ENCODE measurements around the gene PIEZO1.
"Not testable (repeated sequence)": the region's sequence is repeated elsewhere in the genome, so short reads cannot be mapped to it uniquely, and the experiment has no call there.

PIEZO1 gene

DNA sequence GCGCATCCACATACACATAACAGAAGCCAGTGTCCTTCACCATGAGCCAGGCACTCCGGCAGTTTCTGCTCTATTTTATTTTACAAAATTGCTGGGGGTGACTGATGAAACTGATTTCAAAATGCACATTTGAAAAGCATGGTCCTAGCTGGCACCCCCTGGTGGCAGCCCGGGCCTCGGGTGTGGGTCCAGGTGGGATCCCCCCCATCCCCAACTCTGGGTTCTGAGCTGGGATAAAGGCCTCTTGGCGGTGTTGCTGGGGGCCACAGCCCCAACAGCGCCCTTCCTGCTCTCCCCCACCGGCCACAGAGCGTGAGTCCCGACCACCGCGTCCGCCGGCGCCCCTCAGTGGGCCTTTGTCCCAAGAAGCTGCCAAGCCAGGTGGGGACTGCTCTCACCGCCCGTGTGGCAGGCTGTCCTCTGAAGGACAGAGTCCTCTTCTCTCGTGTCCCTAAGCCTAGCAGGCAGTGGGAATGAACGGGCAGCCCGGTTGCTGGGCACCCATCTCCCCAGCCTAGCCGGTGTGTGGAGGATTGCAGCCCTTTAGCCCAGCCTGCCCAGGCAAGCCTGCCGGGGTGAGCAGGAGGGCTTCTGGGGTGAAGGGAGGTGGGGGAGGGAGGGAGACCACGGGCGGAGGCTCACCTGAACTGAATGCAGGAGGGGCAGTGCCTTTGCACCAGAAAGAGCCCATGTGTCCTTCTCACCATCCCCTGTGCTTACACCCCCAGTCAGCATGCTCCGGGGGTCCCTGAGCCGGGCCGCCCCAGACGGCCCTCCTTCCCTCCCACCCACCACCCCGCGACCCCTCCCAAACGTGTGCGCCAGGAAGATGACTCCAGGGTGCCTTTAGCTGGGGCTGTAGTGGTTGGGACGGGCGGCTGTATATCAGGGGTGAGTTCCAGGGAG, 99.6 kb downstream of the PIEZO1 start:
- peak; percentile 82 for DNase-seq

DNA sequence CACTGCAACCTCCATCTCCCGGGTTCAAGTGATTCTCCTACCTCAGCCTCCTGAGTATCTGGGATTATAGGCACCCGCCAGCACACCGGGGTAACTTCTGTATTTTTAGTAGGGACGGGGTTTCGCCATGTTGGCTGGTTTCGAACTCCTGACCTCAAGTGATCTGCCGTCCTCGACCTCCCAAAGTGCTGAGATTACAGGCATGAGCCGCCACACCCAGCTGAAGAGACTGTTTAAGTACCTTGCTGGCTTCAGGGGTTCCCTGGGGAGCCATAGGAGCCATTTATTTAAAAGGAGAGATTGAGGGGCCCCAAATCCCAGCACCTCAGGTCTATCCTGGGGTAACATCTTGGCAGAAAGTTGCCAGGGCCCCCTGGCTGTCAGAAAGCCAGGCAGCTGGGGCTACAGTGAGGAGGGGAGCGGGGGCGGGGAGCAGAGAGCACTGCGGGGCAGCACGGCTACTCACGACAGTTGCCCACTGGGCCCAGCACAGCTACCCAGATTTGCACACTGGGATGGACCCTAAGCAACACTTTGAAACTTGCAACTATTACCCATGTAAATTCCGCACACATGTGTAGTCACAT, 100.4 kb downstream of the PIEZO1 start:
- no peak for DNase-seq

DNA sequence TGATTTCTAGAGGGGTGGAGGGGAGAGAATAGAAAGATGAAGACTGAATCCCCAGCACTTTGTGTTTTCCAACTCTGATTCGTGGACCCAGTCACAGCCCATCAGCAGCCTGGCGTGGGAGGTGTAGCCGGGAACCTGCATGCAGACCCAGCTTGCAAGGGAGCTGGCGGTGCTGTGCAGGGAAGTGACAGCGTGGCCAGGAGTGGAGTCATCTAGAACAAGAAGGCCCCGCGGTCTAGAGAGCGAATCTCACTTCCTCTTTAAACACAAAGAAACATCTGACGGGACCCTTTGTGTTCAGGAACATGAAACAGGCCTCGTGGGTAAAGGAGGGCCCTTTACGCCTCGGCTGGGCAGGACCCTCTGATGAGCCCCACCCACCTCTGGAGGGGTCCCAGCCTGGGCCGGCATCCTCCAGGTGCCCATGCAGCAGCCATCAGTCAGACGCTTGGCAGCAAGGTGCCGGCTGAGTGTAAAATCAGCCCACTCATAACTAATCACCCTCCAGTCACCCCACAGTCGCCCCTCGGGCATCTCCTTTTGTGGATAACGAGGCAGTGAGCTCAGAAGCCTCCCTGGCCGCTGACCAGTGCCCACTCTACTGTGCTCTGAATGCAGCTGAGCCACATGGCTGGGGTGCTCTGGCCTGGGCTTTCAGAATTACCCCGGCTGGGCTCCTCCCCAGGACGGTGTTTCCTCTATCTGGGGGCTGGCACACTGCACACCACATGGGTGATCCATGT, 103.1 kb downstream of the PIEZO1 start:
- DNase-seq = peak; percentile 86

DNA sequence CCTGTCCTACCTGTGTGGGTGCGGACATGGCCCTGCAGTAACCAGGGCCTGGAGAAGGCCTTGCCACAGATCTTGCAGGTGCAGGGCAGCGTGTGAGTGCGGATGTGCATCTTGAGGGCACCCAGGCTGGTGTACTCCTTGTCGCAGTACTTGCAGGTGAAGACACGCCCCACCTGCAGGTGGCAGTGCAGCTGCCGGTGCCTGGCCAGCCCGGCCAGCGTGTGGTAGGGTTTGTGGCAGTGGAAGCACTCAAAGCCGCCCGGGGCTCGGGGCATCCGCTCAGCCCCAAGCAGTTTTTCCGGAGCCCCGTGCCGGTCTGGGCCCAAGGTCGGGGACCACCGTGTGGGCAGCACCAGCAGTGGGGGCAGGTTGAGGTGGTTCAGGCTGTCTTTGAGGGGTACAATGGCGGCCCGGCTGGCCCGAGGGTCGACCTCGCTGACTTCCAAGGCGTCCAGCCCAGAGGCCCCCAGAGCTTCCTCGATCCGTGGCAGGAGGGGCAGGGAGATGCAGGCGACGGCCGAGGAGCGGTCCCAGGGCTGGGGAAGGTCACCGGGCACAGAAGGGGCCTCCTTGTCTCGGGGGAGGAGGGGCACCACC, 103.8 kb downstream of the PIEZO1 start:
- peak; percentile 73 for DNase-seq

DNA sequence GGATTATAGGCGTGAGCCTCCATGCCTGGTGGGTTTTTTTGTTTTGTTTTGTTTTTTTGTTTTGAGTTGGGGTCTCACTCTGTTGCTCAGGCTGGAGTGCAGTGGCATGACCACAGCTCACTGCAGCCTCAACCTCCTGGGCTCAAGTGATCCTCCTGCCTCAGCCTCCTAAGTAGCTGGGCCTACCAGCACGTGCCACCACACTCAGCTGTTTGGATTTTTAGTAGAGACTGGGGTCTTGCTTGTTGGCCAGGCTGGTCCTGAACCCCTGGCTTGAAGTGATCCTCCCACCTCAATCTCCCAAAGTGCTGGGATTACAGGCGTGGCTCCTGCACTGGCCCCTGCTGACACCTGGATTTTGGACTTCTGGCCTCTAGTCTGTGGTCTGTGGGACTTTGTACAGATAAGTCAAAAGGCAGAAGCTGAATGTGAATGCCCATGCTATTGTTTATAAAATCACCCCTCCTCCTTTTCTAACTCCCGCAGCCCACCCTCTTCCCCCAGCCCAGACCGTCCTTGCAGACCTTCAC, 104.4 kb downstream of the PIEZO1 start:
- no peak for DNase-seq

GRCh38 chr16:88678224-88678979, 106.6 kb downstream of the PIEZO1 start:
- DNase-seq = no peak

DNA sequence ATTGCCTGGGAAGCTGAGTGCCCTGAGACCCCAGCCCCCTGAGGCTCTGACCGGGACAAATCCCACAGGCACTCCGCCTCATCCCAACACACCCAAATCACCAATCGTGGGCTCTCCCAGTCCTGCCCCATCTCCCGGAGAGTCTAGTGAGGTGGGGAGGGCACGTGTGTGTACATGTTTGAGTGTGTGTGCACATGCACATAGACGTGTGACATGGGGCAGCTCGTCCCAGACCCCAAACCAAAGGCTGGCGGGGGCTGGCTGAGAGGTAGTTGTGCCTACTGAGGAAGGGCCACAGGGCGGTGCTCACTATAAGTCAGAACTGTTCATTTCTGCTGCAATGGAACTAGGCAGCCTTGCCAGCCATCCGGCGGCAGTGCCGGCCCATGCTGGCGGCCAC, 107.3 kb downstream of the PIEZO1 start:
- no peak for DNase-seq

DNA sequence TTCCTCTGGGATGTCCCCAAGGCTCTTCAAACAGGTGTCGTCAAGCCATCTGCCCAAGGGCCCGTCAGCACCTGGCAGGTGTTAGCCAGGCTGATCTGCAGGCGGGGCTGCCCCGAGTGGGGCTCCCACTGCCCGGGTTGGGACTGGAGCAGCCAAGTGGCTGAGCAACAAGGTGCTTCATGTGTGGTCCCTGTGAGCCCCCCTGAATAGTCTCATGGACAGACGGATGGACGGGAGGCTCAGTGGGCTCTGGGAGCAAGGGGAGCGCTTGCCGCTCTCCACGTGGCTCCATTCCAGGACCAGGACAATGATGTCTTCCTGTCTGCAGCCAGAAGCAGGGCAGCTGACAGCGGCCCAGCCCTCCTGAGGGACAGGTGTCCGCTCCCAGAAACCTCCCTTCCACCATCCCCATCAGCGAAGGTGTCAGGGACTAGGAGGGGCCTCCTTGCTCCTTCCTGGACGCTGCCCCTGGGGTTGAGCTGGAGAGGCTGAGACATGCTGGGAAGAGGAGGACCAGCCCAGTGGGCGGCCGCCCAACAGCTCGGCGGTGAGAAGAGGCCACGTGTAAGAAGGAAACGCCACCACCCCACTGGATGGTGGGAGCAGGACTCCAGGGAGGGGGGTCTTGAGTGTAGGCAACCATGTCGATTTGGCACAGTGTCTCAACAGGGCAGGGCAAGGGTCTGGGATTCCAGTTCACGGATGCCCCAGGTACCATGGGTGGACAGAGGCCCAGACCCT, 108.3 kb downstream of the PIEZO1 start:
- no peak for DNase-seq

DNA sequence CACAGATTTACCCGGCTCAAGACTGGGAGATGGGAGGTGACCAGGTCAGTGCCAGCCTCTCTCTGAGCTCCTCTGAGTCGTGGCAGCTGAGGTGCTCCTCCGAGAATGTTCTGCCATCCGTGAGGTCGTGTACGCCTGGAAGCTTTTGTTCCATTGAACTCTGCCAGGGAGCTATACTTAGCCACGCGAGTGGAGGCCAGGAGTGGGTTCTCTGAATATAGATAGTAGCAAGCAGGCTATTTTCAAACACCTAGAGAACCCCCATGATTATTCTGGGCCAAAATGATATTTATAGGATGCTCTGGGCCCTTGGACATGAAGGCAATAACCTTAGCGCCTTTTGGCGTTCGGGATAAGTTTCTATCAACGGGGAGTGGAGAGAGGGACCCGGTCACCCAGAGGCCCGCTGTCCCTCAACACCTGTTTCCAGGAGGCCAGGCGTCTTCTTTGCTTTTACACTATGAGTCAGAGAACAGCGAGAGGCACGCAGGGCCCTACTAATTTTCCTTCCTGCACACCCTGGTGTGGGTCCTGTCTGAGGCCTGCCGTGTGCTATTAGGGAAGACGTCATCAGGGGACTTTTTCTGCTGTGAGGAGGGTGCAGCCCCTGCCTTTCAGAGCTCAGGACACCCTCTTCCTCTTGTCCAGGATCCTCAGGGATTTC, 111.2 kb downstream of the PIEZO1 start:
- DNase-seq = no peak

DNA sequence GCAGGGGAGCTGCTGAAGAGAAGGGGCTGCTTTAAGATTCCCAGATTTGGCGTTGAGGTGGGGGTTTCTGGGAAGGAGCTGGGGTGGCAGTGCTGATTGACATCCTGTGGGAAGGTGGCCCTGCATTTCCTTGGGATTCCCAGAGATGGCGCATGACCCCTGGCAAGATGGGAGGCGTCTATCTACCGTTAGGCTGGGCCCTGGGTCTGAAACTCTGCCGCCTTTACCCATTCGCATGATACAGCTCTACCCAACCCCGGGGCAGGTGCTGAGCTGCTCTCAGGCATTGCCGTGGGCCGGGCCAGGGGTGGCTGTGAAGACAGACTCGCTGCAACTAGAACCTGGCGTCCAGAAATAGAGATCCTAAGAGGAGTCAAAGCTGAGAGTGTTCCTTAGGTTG, 112.2 kb downstream of the PIEZO1 start:
- DNase-seq = no peak

GRCh38 chr16:88671806-88672205, 113.2 kb downstream of the PIEZO1 start:
- DNase-seq = no peak

GRCh38 chr16:88669980-88670379, 115.0 kb downstream of the PIEZO1 start:
- DNase-seq = no peak

DNA sequence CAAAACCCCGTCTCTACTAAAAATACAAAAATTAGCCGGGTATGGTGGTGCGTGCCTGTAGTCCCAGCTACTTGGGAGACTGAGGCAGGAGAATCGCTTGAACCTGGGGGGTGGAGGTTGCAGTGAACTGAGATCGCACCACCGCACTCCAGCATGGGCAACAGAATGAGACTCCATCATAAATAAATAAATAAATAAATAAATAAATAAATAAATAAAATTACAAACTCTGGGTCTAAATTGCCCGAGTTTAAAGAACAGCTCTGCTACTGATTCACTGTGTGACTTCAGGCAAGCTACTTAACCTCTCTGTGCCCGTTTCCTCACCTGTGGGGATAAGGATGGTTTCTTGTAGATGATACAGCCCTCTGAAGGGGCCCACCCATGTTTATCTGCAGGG, 115.5 kb downstream of the PIEZO1 start:
- not testable (repeated sequence) for DNase-seq

- DNase-seq = no peak
These were observed 117.6 kb downstream of the PIEZO1 start for GRCh38 chr16:88667461-88667860.

GRCh38 chr16:88665570-88665969, 119.5 kb downstream of the PIEZO1 start:
- no peak for DNase-seq

Data from activated CD8-positive, alpha-beta memory T cell treated with anti-CD3 and anti-CD28 coated beads for 24 hours (primary cell).